Stimulated activated CD4-positive, alpha-beta T cell treated with anti-CD3 and anti-CD28 coated beads, Interleukin-4, amount 100 ng/mL, for 4 hours (primary cell): ENCODE measurements around the gene ARRDC1.

Experiments used
- DNase-seq, 2 experiments: peaks; one replicate each; pipeline ENCODE4 v3.0.0-alpha.2; 2020

Gene ARRDC1

DNA sequence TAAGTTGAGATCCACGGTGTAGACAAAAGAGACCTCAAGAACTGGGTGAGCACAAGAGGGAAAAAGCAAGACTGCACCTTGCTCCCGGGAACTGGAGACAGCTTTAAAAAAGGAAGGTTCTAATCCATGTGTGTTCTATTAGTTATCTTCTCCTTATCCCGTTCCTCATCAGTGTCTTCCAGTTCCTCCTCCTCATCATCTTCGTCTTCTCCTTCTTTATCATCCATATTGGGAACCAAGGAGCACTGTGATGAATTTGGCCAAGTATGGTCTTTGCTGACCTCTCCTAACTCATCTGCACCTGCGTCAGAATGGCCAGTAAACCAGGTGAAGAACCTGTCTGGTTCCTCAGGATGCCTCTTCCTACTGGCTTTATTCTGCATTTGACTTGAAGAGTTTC, 35.4 kb downstream of the ARRDC1 start:
- DNase-seq, result no peak

DNA sequence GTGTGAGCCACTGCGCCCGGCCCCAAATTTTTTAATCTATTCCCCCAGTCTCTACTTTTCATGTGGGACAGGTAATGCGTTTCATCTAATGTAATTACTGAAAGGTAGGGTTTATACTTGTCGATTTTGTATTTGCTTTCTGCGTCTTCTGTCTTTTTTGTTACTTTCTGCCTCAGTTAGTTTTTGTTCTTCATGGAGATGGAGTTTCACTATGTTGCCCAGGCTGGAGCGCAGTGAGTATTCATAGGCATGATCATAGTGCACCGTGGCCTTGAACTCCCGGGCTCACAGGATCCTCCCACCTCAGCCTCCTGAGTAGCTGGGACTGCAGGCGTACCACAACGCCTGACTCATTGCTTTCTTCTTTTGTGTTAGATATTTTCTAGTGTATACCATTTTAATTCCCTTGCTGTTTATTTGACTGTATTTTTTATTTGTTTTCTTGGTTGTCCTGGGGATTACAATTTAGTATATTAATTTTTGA, 36.7 kb downstream of the ARRDC1 start:
- DNase-seq, result no peak

DNA sequence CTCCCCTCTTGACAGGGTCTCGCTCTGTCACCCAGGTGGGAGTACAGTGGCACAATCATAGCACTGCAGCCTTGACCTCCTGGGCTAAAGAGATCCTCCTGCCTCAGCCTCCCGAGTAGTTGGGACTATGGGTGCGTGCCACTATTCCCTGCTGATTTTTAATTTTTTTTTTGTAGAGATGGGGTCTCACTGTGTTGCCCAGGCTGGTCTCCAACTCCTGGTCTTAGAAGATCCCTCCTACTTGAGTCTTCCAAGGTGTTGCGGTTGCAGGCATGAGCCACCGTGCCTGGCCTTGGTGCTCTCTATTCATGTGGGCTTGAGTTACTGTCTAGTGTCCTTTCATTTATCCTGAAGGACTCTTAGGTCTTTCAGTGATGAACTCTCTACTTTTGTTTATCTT, 37.4 kb downstream of the ARRDC1 start:
- no peak for DNase-seq

DNA sequence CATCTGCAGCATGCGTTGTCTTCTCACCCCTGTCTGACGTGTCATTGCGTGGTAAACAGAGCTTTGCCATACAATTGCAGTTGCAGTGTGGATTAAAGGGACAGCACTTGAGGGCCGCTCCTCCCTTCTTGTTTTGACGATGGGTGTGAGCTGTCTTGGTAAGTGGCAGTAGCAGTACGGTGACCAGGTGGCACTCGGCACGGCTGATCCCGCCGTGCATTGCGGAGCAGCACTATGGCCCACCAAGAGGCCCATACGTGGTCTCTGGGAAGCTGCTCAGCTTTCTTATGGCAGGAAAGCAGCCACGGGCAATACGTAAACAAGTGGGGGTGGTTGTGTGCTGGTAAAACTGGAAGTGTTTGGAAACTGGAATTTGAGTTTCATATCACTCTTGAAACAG, 38.4 kb downstream of the ARRDC1 start:
- DNase-seq, result no peak

DNA sequence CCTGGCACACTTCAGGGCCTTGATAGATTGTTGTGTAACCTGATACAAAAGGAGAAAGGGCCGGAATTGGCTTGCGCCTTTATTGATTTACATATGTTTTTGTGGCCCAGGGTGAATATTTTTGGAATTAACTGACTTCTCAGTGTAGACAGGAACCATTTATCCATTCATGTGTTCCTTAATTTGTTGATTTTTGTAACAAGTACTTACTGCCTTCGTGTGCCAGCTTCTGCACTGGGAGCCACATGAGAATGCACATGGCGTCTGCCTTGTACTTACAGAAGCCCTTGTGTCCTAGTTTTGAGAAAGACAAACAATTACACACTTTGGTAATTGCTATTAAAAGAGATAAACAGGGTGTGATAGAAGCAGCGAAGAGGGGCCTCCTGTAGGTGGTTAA, 39.7 kb downstream of the ARRDC1 start:
- no peak for DNase-seq

DNA sequence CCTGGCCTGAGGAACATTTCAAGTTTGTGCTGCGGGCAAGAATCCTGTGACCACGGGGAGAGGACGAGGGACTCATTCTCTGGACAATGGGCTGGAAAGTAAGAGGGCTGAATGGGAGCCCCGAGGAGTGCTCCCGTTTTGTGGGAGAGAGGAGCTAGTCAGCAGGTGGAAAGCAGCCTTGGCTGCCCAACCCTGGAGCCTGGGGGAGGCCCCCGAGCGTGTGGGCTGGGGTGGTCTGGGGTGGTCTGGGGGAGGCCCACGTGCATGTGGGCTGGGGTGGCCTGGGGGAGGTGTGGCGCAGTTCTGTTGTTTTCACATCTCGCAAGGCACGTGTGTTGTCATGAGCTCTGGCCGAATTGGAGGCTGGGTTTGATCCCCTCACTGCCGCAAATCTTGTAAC, 40.9 kb downstream of the ARRDC1 start:
- DNase-seq, result no peak

DNA sequence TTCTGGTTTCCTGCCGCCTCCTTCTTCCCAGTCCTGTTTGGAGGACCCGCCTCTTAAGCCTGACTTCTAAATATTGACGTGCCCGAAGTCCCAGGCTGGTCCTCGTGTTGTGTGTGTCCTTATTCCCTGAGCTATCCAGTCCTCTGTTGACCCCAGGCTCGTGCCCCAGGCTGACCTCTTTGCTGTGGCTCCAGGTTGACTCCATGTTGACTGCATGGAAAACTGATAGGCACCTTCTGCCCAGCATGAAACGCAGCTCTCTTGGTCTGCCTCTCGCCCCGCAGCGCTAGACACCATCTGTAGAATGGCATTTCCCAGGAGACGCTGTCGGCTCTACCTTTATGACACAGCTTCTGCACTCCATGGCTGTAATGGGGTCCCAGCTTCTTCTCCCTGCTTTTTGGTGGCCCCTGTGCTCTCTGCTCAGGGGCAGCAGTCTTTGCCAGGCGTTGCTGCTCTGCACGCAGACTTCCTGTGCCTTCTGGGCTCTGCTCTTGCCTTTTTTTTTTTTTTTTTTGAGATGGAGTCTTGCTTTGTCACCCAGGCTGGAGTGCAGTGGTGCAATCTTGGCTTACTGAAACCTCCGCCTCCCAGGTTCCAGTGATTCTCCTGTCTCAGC, 41.7 kb downstream of the ARRDC1 start:
- no peak for DNase-seq

DNA sequence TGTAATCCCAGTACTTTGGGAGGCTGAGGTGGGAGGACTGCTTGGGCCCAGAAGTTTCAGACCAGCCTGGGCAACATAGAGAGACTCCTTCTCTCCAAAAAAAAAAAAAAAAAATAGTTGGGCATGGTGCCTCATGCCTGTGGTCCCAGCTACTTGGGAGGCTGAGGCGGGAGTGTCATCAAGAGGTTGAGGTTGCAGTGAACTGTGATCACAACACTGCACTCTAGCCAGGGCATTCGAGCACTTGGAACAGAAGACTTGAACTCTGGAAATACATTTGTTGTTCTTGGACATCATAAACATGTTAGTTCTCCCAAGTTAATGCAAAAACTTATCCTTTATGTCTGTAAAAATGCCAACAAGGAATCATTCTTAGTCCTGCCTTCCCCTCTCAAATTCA, 42.9 kb downstream of the ARRDC1 start:
- DNase-seq, result no peak

DNA sequence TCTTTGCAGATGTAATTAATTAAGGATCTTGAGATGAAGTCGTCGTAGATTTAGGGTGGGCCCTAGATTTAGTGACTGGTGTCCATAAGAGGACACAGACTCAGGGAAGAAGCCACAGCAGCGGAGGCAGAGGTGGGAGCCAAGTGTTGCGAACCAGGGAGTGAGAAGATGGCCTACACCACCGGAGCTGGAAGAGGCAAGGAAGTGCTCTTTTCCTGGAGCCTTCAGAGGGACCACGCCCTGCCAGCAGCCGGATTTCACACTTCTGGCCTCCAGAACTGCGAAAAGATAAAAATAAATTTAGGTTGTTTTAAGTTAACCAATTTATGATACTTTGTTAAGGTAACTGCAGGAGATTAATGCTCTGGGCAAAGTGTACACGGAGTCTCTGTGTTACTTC, 44.1 kb downstream of the ARRDC1 start:
- no peak for DNase-seq

DNA sequence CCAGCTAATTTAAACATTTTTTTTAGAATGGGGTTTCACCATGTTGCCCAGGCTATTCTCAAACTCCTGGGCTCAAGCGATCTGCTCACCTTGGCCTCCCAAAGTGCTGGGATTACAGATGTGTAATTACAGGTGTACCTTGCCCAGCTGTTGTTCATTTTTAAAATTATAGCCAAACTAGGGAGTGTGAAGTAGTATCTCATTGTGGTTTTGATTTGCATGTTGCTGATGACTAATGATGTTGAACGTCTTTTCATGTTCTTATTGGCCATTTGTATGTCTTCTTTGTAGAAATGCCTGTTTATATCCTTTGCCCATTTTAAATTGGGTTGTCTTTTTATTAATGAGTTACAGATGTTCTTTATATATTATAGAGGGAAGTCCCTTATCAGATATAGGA, 44.8 kb downstream of the ARRDC1 start:
- no peak for DNase-seq

DNA sequence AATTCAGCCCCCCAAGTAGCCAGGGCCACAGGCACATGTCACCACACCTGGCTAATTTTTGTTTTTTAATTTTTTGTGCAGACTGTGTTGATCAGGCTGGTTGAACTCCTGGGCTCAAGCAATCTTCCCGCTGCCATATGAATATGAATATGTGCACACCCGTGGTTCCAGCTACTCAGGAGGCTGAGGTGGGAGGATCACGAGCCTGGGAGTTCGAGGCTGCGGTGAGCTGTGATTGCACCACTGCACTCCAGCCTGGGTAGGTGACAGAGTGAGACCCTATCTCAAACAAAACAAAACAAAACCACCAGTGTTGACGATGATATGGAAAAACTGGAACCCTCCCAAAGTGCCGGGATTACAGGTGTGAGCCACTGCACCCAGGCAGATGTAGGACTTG, 45.3 kb downstream of the ARRDC1 start:
- DNase-seq, result no peak

DNA sequence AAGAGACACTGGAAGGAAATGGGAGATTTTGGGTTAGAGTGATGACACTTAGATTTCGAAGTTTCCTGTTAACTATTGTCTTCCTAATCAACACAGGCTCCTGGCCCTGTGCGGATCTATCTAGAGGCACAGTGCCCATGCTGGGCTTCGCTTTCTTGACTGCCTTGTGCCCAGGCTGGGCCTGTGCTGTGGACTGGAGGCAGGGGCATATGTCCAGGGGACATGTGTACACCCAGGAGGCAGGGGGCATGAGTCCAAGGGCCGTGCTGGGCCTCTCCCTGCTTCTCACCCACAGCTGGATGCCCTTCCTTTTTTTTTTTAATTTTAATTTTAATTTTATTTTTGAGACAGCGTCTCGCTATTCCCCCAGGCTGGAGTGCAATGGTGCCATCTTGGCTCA, 50.9 kb downstream of the ARRDC1 start:
- no peak for DNase-seq

DNA sequence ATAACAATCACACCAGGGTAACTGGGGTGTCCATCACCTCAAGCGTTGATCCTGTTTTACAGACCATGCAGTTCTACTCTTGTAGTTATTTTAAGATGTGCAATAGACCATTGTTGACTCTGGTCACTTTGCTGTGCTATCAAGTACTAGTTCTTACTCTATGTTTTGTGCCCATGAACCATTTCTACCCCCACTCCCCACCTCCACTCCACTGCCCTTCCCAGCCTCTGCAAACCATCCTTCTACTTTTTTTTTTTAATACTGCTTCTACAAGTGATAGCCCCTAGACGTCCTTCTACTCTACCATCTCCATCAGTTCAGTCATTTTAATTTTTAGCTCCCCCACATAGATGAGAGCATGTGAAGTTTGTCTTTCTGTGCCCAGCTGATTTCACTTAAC, 52.1 kb downstream of the ARRDC1 start:
- no peak for DNase-seq

DNA sequence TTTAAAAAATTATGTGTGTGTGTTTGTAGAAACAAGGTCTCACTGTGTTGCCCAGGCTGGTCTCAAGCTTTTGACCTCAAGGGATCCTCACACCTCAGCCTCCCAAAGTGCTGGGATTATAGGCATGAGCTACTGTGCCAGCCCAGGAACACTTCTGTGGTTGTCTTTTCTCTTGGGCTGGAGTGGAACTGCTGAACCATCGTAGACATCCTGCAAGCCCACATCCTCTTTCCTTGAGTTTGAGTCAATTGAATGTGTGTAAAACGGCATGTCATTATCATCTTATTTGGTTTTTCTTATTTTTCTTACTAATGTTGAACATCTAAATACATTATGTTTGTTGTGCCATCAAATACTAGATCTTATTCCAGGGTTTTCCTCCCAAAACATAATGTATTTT, 53.3 kb downstream of the ARRDC1 start:
- no peak for DNase-seq

DNA sequence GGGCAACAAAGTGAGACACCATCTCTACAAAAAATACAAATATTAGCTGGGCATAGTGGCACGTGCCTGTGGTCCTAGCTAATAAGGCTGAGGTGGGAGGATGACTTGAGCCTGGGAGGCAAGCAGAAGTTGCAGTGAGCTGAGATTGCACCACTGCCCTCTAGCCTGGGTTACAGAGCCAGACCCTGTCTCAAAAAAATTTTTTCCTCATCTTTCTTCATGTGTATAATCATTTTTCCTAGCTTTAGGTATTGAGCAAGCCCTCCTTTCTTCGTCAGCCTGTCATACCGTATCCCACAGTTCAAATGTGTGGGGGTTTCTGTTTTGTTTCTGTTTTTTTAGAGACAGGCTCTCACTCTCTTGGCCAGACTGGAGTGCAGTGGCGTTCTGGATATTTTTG, 54.7 kb downstream of the ARRDC1 start:
- no peak for DNase-seq

DNA sequence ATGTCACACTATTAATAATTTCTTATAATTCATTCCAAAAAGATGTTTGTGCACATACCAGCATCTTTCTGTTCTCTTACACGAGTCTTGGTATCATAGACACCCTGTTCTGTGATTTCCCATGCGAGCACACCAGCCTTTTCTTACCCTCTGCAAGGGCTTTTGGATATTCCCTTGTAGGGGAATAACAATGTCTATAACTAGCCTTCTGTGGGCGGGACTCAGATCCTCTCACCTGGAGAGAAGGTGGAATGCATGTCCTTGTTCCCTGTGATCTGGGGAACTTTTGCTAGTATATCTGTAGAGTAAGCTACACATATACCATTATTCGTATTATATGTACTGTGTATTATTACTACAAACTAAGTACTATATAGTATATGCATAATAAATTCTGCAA, 58.1 kb downstream of the ARRDC1 start:
- no peak for DNase-seq

DNA sequence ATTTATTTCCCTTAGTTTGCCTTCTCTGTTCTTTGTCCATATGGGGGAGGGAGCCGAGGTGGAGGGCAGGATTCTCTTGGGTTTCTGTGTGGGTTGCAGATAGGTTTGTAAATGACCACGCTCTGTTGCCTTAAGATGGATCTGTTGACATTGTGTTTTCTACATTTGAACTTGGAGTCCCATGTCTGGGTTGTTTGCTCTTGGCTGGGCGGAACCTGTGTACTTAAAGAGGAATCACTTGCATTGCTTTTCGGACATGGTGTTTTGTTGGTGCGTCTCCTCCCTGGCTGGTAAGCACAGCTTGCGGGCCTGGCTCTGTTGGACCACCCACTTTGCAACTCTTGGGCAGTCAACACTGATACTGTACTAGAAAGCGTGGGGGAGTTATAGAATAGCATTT, 59.2 kb downstream of the ARRDC1 start:
- DNase-seq, result no peak
